ENCODE data around the gene SPAG5.

DNA sequence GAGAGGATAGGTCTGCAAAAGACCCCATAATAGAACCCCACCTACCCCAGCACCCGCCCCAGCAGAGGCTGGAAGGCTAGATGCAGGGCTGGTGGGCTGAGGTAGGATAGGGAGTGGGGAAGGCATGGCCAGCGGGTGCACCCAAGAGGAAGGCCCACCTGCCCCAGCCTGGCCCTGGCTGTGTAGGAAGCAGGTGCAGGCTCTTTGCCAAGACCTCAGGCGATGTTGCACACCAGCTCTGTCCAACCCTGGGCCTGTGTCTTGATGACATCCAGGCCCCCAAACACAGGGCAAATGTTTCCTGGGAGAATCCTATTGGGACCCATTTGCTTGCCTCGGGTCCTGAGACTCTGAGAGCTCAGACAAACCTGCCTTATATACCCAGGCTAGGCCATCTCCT is 58.6 kb downstream of the SPAG5 start:
- TF ChIP-seq EP300 (IDR thresholded peaks at IDR 0.05): no peak
- TF ChIP-seq, protein P1, sequence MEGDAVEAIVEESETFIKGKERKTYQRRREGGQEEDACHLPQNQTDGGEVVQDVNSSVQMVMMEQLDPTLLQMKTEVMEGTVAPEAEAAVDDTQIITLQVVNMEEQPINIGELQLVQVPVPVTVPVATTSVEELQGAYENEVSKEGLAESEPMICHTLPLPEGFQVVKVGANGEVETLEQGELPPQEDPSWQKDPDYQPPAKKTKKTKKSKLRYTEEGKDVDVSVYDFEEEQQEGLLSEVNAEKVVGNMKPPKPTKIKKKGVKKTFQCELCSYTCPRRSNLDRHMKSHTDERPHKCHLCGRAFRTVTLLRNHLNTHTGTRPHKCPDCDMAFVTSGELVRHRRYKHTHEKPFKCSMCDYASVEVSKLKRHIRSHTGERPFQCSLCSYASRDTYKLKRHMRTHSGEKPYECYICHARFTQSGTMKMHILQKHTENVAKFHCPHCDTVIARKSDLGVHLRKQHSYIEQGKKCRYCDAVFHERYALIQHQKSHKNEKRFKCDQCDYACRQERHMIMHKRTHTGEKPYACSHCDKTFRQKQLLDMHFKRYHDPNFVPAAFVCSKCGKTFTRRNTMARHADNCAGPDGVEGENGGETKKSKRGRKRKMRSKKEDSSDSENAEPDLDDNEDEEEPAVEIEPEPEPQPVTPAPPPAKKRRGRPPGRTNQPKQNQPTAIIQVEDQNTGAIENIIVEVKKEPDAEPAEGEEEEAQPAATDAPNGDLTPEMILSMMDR (IDR thresholded peaks at IDR 0.05): no peak
